A549 (cell line): ENCODE results near the gene ST8SIA1. TPM values are rescaled to one million over a fixed set of nuclear protein-coding genes. Genes with fewer than 3 reads are reported as not detected.

Experiments used
- ATAC-seq, 2 experiments: fragments of 200-7000 bp in 1 of 2; fragments of >200 bp in 1 of 2; cut with Nextera tagmentation in 1 of 2; cut with Tn5 transposase in 1 of 2; 3 replicates each; pipeline versions ENCODE4 v1.8.0 to v1.9.1; 2018 to 2020; ENCODE audit warnings: mild to moderate bottlenecking in 1 of 2, moderate library complexity in 1 of 2
- CTCF ChIA-PET: fragments of 300-600 bp; sonication (Branson Sonifier 250); formaldehyde crosslinking; extraction: SDS; loops from one replicate; lab custom pipeline; 2021; ENCODE audit warnings: antibody characterized with exemption, inconsistent platforms; lab: Yijun Ruan, JAX
- POLR2A ChIA-PET: fragments of 350-600 bp; formaldehyde crosslinking; extraction: SDS; loops from one replicate; lab custom pipeline; 2021; ENCODE audit warnings: antibody characterized with exemption, inconsistent platforms; lab: Yijun Ruan, JAX
- DNase-seq, 2 experiments: peaks; one replicate each; pipeline versions ENCODE4 v3.0.0 to v3.0.0-alpha.2; 2011 to 2016; ENCODE audit warnings: low read depth in 1 of 2, low spot score in 1 of 2
- FAIRE-seq: peaks from 2 replicates; lab custom pipeline; 2011; peaks lifted over from hg19 to GRCh38; lab: Jason Lieb, UNC
- H3K27ac ChIP-seq, 2 experiments: fragments of >200 bp; sonication (Bioruptor Twin); formaldehyde crosslinking; 3 replicates each; pipeline ENCODE4 v1.5.1; 2016 to 2017
- H3K4me1 ChIP-seq: fragments of >200 bp; sonication (Bioruptor Twin); formaldehyde crosslinking; 3 replicates; pipeline ENCODE4 v1.6.1; 2016
- H3K4me2 ChIP-seq: fragments of >200 bp; sonication (Bioruptor Twin); formaldehyde crosslinking; 3 replicates; pipeline ENCODE4 v1.6.1; 2016
- H3K4me3 ChIP-seq: fragments of >200 bp; sonication (Bioruptor Twin); formaldehyde crosslinking; 3 replicates; pipeline ENCODE4 v1.5.1; 2016
- H3K9me3 ChIP-seq: fragments of >200 bp; sonication (Bioruptor Twin); formaldehyde crosslinking; 3 replicates; pipeline ENCODE4 v1.6.1; 2016
- CBX2 ChIP-seq: fragments of 200-600 bp; sonication (generic); IDR thresholded peaks from 2 replicates; pipeline ENCODE4 v1.6.1; 2016; ENCODE audit warnings: low read depth, mild to moderate bottlenecking, borderline replicate concordance
- CBX8 ChIP-seq: fragments of 200-600 bp; sonication (generic); IDR thresholded peaks from 2 replicates; pipeline ENCODE4 v1.6.1; 2016
- CEBPB ChIP-seq, 2 experiments: fragments of >200 bp in 1 of 2; sonication (Bioruptor Twin) in 1 of 2; formaldehyde crosslinking in 1 of 2; IDR thresholded peaks; 2 replicates each; pipeline ENCODE4 v1.6.1; 2012 to 2016
- CHD2 ChIP-seq: fragments of 150-350 bp; IDR thresholded peaks from 2 replicates; pipeline ENCODE4 v1.6.1; 2014; ENCODE audit warnings: low read length; ENCODE audit not compliant: partially characterized antibody
- EHF ChIP-seq: fragments of 250-450 bp; sonication (Bioruptor Pico); IDR thresholded peaks from 2 replicates; pipeline ENCODE4 v1.5.0; 2020; ENCODE audit warnings: mild to moderate bottlenecking
- EHMT2 ChIP-seq: fragments of 200-600 bp; sonication (generic); IDR thresholded peaks from 2 replicates; pipeline ENCODE4 v1.6.1; 2016; ENCODE audit warnings: antibody characterized with exemption, low read depth, mild to moderate bottlenecking, moderate library complexity
- ESRRA ChIP-seq: fragments of 150-350 bp; IDR thresholded peaks from 2 replicates; pipeline ENCODE4 v1.6.1; 2014; ENCODE audit warnings: mild to moderate bottlenecking, low read length, borderline replicate concordance
- FOXS1 ChIP-seq: fragments of 250-450 bp; sonication (Bioruptor Pico); IDR thresholded peaks from 2 replicates; pipeline ENCODE4 v1.5.0; 2020; ENCODE audit warnings: mild to moderate bottlenecking, moderate library complexity
- HOXA7 ChIP-seq: fragments of 250-450 bp; sonication (Bioruptor Pico); IDR thresholded peaks from 2 replicates; pipeline ENCODE4 v1.5.0; 2020; ENCODE audit warnings: mild to moderate bottlenecking, moderate library complexity
- HOXB13 ChIP-seq: fragments of 250-450 bp; sonication (Bioruptor Pico); IDR thresholded peaks from 2 replicates; pipeline ENCODE4 v1.5.0; 2020; ENCODE audit warnings: low read depth, mild to moderate bottlenecking, moderate library complexity
- HOXB5 ChIP-seq: fragments of 250-450 bp; sonication (Bioruptor Pico); IDR thresholded peaks from 2 replicates; pipeline ENCODE4 v1.5.0; 2020; ENCODE audit warnings: mild to moderate bottlenecking, moderate library complexity
- JUN ChIP-seq, 2 experiments: fragments of >200 bp; sonication (Bioruptor Twin); formaldehyde crosslinking; IDR thresholded peaks; 2 replicates in 1 of 2; 3 replicates in 1 of 2; pipeline ENCODE4 v1.6.1; 2016 to 2017
- JUNB ChIP-seq: fragments of >200 bp; sonication (Bioruptor Twin); formaldehyde crosslinking; IDR thresholded peaks from 2 replicates; pipeline ENCODE4 v1.6.1; 2016
- KDM1A ChIP-seq: fragments of 200-600 bp; sonication (generic); IDR thresholded peaks from 2 replicates; pipeline ENCODE4 v1.6.1; 2016; ENCODE audit warnings: low read depth, mild to moderate bottlenecking
- KDM5A ChIP-seq: fragments of 200-600 bp; sonication (generic); IDR thresholded peaks from 2 replicates; pipeline ENCODE4 v1.6.1; 2016; ENCODE audit warnings: antibody characterized with exemption, mild to moderate bottlenecking
- MYC ChIP-seq: IDR thresholded peaks from 2 replicates; pipeline ENCODE4 v1.6.1; 2012; ENCODE audit warnings: mild to moderate bottlenecking, inconsistent platforms, low read length, improper control_type of control experiment, borderline replicate concordance
- NPAS2 ChIP-seq: fragments of 250-450 bp; sonication (Bioruptor Pico); IDR thresholded peaks from 2 replicates; pipeline ENCODE4 v1.8.0; 2022; ENCODE audit warnings: mild to moderate bottlenecking, moderate library complexity, borderline replicate concordance
- RAD21 ChIP-seq, 2 experiments: fragments of >200 bp in 1 of 2; sonication (Bioruptor Twin) in 1 of 2; formaldehyde crosslinking in 1 of 2; IDR thresholded peaks in 1 of 2; conservative IDR thresholded peaks in 1 of 2; 2 replicates in 1 of 2; 3 replicates in 1 of 2; pipeline ENCODE4 v1.6.1; 2012 to 2018; ENCODE audit warnings: inconsistent platforms in 1 of 2
- RCOR1 ChIP-seq: fragments of 150-350 bp; IDR thresholded peaks from 2 replicates; pipeline ENCODE4 v1.6.1; 2014; ENCODE audit warnings: antibody characterized with exemption, low read length, low read depth
- SMC3 ChIP-seq: fragments of >200 bp; sonication (Bioruptor Twin); formaldehyde crosslinking; IDR thresholded peaks from 3 replicates; pipeline ENCODE4 v1.6.1; 2018; ENCODE audit warnings: inconsistent platforms
- TP53 ChIP-seq: fragments of 250-450 bp; sonication (Bioruptor Pico); IDR thresholded peaks from 2 replicates; pipeline ENCODE4 v1.5.0; 2021; ENCODE audit warnings: mild to moderate bottlenecking, moderate library complexity
- ZFP36 ChIP-seq: fragments of 450-650 bp; IDR thresholded peaks from 2 replicates; pipeline ENCODE4 v1.6.1; 2014; ENCODE audit warnings: borderline replicate concordance; ENCODE audit not compliant: partially characterized antibody
- ZSCAN20 ChIP-seq: fragments of 250-450 bp; sonication (Bioruptor Pico); IDR thresholded peaks from 2 replicates; pipeline ENCODE4 v1.8.0; 2022; ENCODE audit warnings: mild to moderate bottlenecking, moderate library complexity
- WGBS: methylation state at CpG from one replicate; pipeline ENCODE4 v1.1.6; 2017; ENCODE audit errors: missing lambda C conversion rate; 5-methylcytosine and 5-hydroxymethylcytosine counted together
- polyA plus RNA-seq, 4 experiments: library from polyadenylated mRNA; depleted of rRNA in 3 of 4; stranded (reverse); fragments of >200 nt; fragmentation: RNase III in 1 of 4; extraction: RNeasy Plus Mini Kit Qiagen cat#74134 plus additional on column Dnase treatment in 1 of 4; gene quantifications; 2 replicates in 3 of 4; 3 replicates in 1 of 4; pipeline ENCODE4 v1.2.3, GENCODE V29; 2011 to 2017
- TF ChIP-seq, protein P1 (sequence below): fragments of >200 bp; sonication (Bioruptor Twin); formaldehyde crosslinking; IDR thresholded peaks from 2 replicates; pipeline ENCODE4 v1.6.1; 2016
- TF ChIP-seq, protein P2 (sequence below): IDR thresholded peaks from 2 replicates; pipeline ENCODE4 v1.6.1; 2012
- TF ChIP-seq, protein P3 (sequence below): fragments of >200 bp; sonication (Bioruptor Twin); formaldehyde crosslinking; IDR thresholded peaks from 3 replicates; pipeline ENCODE4 v1.6.1; 2016

The ST8SIA1 gene
- polyA plus RNA-seq, 2 of the 4 experiments (the other 2 are of a cell fraction): 0.41 to 1.1 TPM

DNA sequence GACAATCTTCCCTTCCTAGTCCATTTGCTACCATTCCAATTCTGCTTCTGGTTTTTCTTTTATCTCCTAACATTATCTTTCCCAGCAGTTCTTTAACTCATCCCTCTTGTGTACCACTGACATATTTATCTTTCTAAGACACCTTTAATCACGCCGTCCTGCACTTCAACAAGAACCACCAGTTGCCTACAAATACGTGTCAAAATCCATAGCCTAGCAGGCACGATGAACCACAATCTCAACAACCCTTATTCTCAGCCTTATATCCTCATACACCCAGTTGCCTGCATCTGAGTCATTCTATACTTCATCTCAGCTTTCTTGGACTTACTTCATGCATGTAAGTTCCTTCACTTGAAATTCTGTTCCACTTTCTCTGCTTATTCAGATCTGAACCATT lies 16.4 kb upstream of the ST8SIA1 start:
- WGBS: under 1% methylated on average over 4 of the region's 4 CpGs
- no peak for DNase-seq
- Histone ChIP-seq H3K27ac (no peak overlapping the region), H3K4me1 (no peaks in the 10 kb centered on the region), H3K4me2 (no peak overlapping the region), H3K4me3 (no peak overlapping the region), H3K9me3 (no peaks in the 10 kb centered on the region)
- ATAC-seq: no peak
- CTCF ChIA-PET: interaction anchor here (1.1 kb wide), 1 partner anchor 15 kb away, joined by 3 read pairs; no protein-coding TSS in a partner anchor
- TF ChIP-seq TP53: no peak
- FAIRE-seq: no peak
- POLR2A ChIA-PET: no interaction called here

DNA sequence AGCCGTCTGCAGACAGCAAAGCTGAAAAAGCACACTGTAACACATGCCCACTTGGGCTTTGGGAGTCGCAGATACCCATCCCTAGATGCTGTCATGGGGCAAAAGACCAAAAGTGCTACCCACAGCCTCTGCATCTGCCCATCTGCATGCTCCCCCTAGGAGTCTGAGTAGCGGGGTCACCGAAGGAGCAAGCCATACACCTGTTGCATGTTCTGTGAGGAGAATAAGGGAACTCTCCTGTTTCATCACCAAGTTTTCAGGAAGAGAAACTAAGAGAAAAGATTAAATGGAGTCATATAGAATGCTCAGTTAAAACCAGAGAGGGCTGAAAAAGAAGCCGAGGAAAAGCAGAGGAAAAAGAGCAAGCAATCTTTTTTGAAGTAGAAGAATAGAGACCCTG lies 13.7 kb upstream of the ST8SIA1 start:
- WGBS: 44% methylated on average over 5 of the region's 5 CpGs

GRCh38 chr12:22340143-22340542 lies 5.6 kb upstream of the ST8SIA1 start:
- CTCF ChIA-PET: no interaction called here
- TF ChIP-seq RCOR1: no peak
- no peak for TF ChIP-seq CHD2
- TF ChIP-seq CBX8: no peak
- no peak for TF ChIP-seq TP53
- TF ChIP-seq ZFP36: no peak
- no peak for TF ChIP-seq CEBPB (IDR thresholded peaks at IDR 0.05)
- TF ChIP-seq EHF (CRISPR knock-in tag): no peak
- TF ChIP-seq, protein P1, sequence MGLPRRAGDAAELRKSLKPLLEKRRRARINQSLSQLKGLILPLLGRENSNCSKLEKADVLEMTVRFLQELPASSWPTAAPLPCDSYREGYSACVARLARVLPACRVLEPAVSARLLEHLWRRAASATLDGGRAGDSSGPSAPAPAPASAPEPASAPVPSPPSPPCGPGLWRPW: no peak
- no peak for TF ChIP-seq MYC
- TF ChIP-seq, all 56 proteins: peak for 0
- WGBS: 52% methylated on average over 4 of the region's 4 CpGs
- no peaks in the 10 kb centered on the region for H3K9me3 ChIP-seq
- H3K4me3 ChIP-seq: no peak overlapping the region
- FAIRE-seq: no peak
- no peak for DNase-seq
- POLR2A ChIA-PET: no interaction called here
- H3K27ac ChIP-seq: no peak overlapping the region
- no peaks in the 10 kb centered on the region for H3K4me1 ChIP-seq
- ATAC-seq: no peak
- H3K4me2 ChIP-seq: no peak overlapping the region

More for the DNA sequence above, 13.7 kb upstream of the ST8SIA1 start:
- FAIRE-seq (no peak), ATAC-seq (no peak), DNase-seq (no peak)
- ChIA-PET CTCF (interaction anchor here (0.8 kb wide), 1 partner anchor 13 kb away, joined by 3 read pairs; no protein-coding TSS in a partner anchor), POLR2A (no interaction called here)
- H3K4me1 ChIP-seq: no peaks in the 10 kb centered on the region
- H3K4me2 ChIP-seq: no peak overlapping the region
- H3K27ac ChIP-seq: no peak overlapping the region
- no peak for TF ChIP-seq JUNB
- no peak for TF ChIP-seq KDM1A
- no peak for TF ChIP-seq JUN (IDR thresholded peaks at IDR 0.05)
- TF ChIP-seq KDM5A: no peak
- TF ChIP-seq RAD21 (conservative IDR thresholded peaks at IDR 0.05 in 1 of 2, IDR thresholded peaks at IDR 0.05 in 1 of 2): no peak
- TF ChIP-seq HOXA7 (CRISPR knock-in tag): no peak
- TF ChIP-seq CEBPB (IDR thresholded peaks at IDR 0.05): no peak
- no peak for TF ChIP-seq MYC
- TF ChIP-seq HOXB13 (CRISPR knock-in tag): no peak
- TF ChIP-seq, protein P1: no peak
- TF ChIP-seq HOXB5: no peak
- no peak for TF ChIP-seq NPAS2 (CRISPR knock-in tag)
- no peak for TF ChIP-seq CBX8
- TF ChIP-seq CBX2: no peak
- TF ChIP-seq EHMT2: no peak
- TF ChIP-seq ESRRA: no peak
- no peak for TF ChIP-seq CHD2
- no peak for TF ChIP-seq RCOR1
- no peak for TF ChIP-seq FOXS1 (CRISPR knock-in tag)
- TF ChIP-seq, all 56 proteins: peak for 0
- Histone ChIP-seq H3K4me3 (no peak overlapping the region), H3K9me3 (no peaks in the 10 kb centered on the region)

- WGBS: 54% methylated on average over 9 of the region's 9 CpGs
- POLR2A ChIA-PET: no interaction called here
- ATAC-seq (no peak), FAIRE-seq (no peak), DNase-seq (no peak)
- CTCF ChIA-PET: no interaction called here
- TF ChIP-seq, protein P2, sequence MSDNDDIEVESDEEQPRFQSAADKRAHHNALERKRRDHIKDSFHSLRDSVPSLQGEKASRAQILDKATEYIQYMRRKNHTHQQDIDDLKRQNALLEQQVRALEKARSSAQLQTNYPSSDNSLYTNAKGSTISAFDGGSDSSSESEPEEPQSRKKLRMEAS: no peak
- TF ChIP-seq, protein P3, sequence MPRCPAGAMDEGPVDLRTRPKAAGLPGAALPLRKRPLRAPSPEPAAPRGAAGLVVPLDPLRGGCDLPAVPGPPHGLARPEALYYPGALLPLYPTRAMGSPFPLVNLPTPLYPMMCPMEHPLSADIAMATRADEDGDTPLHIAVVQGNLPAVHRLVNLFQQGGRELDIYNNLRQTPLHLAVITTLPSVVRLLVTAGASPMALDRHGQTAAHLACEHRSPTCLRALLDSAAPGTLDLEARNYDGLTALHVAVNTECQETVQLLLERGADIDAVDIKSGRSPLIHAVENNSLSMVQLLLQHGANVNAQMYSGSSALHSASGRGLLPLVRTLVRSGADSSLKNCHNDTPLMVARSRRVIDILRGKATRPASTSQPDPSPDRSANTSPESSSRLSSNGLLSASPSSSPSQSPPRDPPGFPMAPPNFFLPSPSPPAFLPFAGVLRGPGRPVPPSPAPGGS: no peak
- TF ChIP-seq RAD21 (conservative IDR thresholded peaks at IDR 0.05 in 1 of 2, IDR thresholded peaks at IDR 0.05 in 1 of 2) (no peak), ESRRA (no peak), ZSCAN20 (CRISPR knock-in tag) (no peak), SMC3 (no peak), JUNB (no peak), HOXB13 (CRISPR knock-in tag) (no peak)
- Histone ChIP-seq H3K4me1 (no peaks in the 10 kb centered on the region), H3K27ac (no peak overlapping the region), H3K9me3 (no peaks in the 10 kb centered on the region), H3K4me3 (no peak overlapping the region), H3K4me2 (no peak overlapping the region)
Observed at GRCh38 chr12:22339691-22340090, 5.2 kb upstream of the ST8SIA1 start.
